Measurements from ENCODE around the gene SPAG4.

Gene SPAG4

DNA sequence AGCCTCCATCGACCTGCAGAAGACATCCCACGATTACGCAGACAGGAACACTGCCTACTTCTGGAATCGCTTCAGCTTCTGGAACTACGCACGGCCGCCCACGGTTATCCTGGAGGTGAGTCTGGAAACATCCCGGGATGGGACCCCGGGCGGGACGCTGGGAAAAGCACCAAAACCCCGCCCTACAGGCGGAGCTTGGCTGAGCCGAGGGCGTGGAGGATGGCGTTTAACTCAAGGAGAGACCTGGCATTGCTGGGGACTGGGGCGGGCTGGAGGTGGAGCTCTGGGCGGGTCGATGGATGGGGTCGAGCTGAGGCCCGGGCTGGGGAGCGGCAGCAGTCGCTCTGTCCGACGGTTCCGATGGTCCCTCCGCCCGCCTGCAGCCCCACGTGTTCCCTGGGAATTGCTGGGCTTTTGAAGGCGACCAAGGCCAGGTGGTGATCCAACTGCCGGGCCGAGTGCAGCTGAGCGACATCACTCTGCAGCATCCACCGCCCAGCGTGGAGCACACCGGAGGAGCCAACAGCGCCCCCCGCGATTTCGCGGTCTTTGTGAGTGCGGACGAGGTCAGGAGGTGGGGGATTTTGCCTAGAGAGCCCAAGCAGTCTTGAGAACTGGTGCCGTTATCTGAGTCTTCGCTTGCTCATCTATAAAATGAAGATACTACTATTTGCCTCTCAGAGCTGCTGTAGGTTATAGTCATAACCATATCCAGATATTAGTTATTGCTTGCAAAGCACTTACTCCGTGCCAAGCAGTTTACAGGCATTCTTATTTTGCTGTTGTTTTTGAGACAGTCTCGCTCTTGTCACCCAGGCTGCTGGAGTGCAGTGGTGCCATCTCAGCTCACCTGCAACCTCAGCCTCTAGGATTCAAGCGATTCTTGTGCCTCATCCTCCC is 3.8 kb downstream of the SPAG4 start:
- H3K4me3 ChIP-seq = peak overlapping the region; percentile 69
- H3K9me3 ChIP-seq = no peaks in the 10 kb centered on the region
- no peaks in the 10 kb centered on the region for H3K27me3 ChIP-seq
- peaks cover 41% of the 10 kb centered on the region for H3K4me1 ChIP-seq
- no peak overlapping the region for H3K27ac ChIP-seq
- peak overlapping the region; percentile 98 for H3K4me2 ChIP-seq
- TF ChIP-seq Cebpa-rat (IDR thresholded peaks at IDR 0.05) = no peak
- H3K9ac ChIP-seq = peak overlapping the region; percentile 65
- peaks cover 5% of the 10 kb centered on the region; the same call in 1 of the 2 replicates for H4K20me1 ChIP-seq
- peaks cover 28% of the 10 kb centered on the region for H3K36me3 ChIP-seq

DNA sequence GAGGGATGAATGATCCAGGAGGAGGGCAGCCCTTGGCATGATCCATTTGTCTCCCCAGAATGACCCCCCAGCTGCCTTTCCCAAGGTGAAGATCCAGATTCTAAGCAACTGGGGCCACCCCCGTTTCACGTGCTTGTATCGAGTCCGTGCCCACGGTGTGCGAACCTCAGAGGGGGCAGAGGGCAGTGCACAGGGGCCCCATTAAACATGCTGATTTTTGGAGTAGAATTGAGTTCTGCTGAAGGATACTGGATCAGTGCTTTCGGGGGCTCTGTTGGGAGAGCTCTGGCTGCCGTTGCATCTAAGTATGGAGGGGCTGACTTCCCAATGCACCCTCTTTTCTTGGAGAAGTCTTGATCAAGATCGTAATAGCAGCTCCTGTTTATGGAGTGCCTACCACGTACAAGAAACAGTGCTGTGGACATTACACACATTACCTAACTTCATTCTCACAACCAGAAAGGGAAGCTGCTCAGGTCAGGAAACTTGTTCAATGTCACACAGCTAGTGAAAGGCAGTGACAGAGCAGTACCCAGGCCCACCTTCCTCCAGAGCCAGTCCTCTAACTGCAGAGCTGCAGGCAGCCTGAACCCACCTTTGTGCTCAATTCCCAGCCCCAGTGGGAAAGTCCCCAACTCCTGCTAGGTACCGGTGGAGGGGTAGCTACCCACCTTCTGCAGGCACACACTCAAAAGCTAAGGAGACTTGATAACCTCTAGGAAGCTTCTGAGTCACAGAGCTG is 5.4 kb downstream of the SPAG4 start:
- peaks cover 5% of the 10 kb centered on the region for H4K20me1 ChIP-seq
- H3K9me3 ChIP-seq = no peaks in the 10 kb centered on the region
- no peak overlapping the region for H3K27ac ChIP-seq
- H3K27me3 ChIP-seq = no peaks in the 10 kb centered on the region
- no peak overlapping the region for H3K4me2 ChIP-seq
- peaks cover 30% of the 10 kb centered on the region for H3K4me1 ChIP-seq
- no peak overlapping the region for H3K4me3 ChIP-seq
- no peak overlapping the region for H3K9ac ChIP-seq
- H3K36me3 ChIP-seq = peaks cover 43% of the 10 kb centered on the region
- no peak for TF ChIP-seq Cebpa-rat (IDR thresholded peaks at IDR 0.05)

DNA sequence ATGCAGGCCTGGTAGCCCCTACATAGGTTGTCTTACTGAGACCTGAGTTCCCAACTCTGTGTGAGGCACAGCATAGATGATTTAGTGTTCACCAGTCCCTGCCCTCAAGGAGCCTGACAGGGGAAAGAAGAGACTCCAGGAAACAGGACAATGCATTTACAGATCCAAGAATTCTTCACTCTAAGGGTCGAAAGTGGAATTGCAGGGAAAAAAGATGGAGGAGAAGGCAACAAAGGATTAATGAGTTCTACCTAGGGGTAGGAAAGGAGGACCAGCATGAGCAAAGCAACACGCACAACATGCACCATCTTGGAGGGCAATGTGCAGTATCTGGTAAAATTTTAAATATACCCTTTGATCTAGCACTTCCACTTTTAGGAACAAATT is 5.9 kb downstream of the SPAG4 start:
- Histone ChIP-seq H3K27ac (no peak overlapping the region), H4K20me1 (peaks cover 5% of the 10 kb centered on the region), H3K9ac (no peak overlapping the region), H3K4me1 (peaks cover 30% of the 10 kb centered on the region), H3K4me2 (no peak overlapping the region), H3K27me3 (no peaks in the 10 kb centered on the region), H3K9me3 (no peaks in the 10 kb centered on the region), H3K36me3 (peaks cover 49% of the 10 kb centered on the region), H3K4me3 (no peak overlapping the region)
- no peak for TF ChIP-seq Cebpa-rat (IDR thresholded peaks at IDR 0.05)

DNA sequence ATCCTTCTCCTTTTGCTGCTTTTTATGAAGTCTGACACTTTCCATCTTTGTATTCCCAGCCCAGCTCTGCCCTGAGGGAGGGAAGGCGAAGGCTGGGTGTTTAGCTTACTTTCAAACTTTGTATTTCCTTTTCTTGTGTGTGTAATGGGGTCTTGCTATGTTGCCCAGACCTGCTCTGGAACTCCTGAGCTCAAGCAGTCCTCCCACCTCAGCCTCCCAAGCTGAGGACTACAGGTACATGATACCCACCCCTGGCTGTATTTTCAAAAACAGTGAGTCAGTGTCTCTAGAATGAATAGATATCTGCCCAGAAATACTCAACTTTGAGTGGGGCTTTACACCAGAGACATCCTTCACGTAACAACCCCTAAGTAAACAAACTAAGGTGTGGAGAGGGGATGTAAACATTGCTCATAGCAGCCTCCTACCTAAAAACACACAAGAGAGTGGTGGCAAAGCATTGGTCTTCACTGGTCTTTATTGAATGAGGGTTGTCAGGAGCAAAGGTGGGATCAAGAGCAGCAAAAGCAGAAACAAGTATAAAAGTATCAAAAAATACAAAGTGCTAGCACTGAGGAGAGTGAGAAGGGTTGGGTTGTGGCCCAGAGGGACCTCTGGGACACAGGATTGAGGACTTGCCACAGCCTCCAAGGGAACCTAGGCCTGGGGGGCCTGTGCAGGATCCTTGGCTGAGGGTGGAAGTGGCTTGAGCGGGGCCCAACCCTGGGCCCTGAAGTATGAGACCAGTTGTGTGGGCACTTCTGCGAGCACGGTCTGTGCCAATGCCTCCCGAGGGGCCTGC is 10.2 kb downstream of the SPAG4 start:
- H3K4me3 ChIP-seq = no peak overlapping the region
- H3K9ac ChIP-seq = no peak overlapping the region
- H3K4me1 ChIP-seq = no peaks in the 10 kb centered on the region
- H3K4me2 ChIP-seq = no peak overlapping the region
- no peak overlapping the region for H3K27ac ChIP-seq
- no peak for TF ChIP-seq Cebpa-rat (IDR thresholded peaks at IDR 0.05)
- peaks cover 90% of the 10 kb centered on the region for H3K36me3 ChIP-seq
- no peaks in the 10 kb centered on the region for H3K27me3 ChIP-seq
- no peaks in the 10 kb centered on the region for H3K9me3 ChIP-seq
- peaks cover 6% of the 10 kb centered on the region; the same call in 1 of the 2 replicates for H4K20me1 ChIP-seq

DNA sequence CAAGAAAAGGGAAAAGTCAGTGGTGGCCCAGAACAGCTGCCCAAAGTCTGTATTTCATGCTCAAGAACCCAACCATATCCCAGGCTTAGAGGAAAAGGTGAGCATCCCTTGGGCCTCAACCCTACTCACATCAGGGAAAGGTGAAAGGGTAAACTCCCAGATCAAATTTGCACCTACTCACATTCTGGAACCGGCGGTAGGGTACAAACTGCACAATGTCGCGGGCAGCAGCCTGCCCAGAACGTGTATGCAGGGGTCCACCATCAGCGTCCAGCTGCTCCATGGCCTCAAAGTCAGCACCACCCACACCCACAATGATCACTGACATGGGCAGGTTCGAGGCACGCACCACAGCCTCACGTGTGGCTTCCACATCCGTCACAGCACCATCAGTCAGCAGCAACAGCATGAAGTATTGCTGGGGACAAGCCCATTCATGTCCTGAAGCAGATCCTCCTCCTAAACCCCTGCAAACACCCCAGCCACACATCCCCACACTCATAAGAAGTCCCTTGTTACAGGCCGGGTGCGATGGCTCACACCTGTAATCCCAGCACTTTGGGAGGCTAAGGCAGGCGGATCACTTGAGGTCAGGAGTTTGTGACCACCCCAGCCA is 10.9 kb downstream of the SPAG4 start:
- no peaks in the 10 kb centered on the region for H3K9me3 ChIP-seq
- TF ChIP-seq Cebpa-rat (IDR thresholded peaks at IDR 0.05) = no peak
- no peaks in the 10 kb centered on the region for H3K27me3 ChIP-seq
- H3K4me3 ChIP-seq = no peak overlapping the region
- H3K36me3 ChIP-seq = peaks cover 90% of the 10 kb centered on the region
- H3K27ac ChIP-seq = no peak overlapping the region
- H4K20me1 ChIP-seq = peaks cover 8% of the 10 kb centered on the region
- no peak overlapping the region for H3K9ac ChIP-seq
- no peaks in the 10 kb centered on the region for H3K4me1 ChIP-seq
- H3K4me2 ChIP-seq = no peak overlapping the region

DNA sequence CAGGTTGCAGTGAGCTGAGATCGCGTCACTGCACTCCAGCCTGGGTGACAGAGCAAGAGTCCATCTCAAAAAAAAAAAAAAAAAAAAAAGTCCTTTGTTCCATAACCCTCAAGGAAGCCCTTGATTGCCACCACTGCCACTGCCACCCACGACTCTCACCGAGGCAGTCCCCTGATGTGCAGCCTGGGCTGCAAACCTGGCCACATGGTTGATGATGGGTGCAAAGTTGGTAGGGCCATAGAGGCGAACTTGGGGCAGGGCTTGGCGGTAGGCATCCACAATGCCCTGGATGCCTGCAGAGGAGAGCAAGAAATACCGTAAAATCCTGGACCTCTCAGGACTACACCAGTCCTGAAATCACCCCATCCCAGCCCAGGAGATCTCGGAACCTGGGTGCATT is 11.5 kb downstream of the SPAG4 start:
- Histone ChIP-seq H3K4me1 (no peaks in the 10 kb centered on the region), H3K27ac (no peak overlapping the region), H3K4me2 (no peak overlapping the region), H4K20me1 (peaks cover 14% of the 10 kb centered on the region), H3K36me3 (peaks cover 90% of the 10 kb centered on the region), H3K27me3 (no peaks in the 10 kb centered on the region), H3K4me3 (no peak overlapping the region), H3K9me3 (no peaks in the 10 kb centered on the region), H3K9ac (no peak overlapping the region)
- no peak for TF ChIP-seq Cebpa-rat (IDR thresholded peaks at IDR 0.05)

DNA sequence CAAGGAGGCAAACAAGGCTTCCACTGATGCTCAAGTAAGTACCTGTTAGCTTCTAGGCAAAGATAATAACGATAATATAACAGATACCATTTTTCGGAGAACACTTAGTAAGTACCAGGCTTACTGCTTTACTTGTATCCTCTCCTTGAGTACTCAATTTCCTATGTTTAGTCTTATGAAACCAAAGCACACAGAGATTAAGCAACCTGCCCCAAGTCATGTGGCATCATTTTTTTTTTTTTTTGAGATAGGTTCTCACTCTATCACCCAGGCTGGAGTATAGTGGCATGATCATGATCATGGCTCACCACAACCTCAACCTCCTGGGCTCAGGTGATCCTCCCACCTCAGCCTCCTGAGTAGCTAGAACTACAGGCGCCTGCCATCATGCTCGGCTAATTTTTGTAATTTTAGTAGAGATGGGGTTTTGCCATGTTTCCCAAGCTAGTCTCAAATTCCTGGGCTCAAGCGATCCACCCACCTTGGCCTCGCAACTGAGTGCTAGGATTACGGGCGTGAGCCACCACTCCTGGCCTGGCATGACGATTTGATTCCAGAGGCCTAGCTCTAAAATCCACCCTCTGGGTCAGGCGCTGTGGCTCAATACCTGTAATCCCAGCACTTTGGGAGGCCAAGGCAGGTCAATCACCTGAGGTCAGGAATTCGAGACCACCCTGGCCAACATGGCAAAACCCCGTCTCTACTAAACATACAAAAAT is 14.0 kb downstream of the SPAG4 start:
- peaks cover 34% of the 10 kb centered on the region for H4K20me1 ChIP-seq
- no peak overlapping the region for H3K4me3 ChIP-seq
- H3K9ac ChIP-seq = no peak overlapping the region
- H3K9me3 ChIP-seq = no peaks in the 10 kb centered on the region
- H3K4me1 ChIP-seq = no peaks in the 10 kb centered on the region
- no peak overlapping the region for H3K4me2 ChIP-seq
- no peak overlapping the region for H3K27ac ChIP-seq
- no peaks in the 10 kb centered on the region for H3K27me3 ChIP-seq
- peaks cover 92% of the 10 kb centered on the region for H3K36me3 ChIP-seq
- TF ChIP-seq Cebpa-rat (IDR thresholded peaks at IDR 0.05) = no peak

DNA sequence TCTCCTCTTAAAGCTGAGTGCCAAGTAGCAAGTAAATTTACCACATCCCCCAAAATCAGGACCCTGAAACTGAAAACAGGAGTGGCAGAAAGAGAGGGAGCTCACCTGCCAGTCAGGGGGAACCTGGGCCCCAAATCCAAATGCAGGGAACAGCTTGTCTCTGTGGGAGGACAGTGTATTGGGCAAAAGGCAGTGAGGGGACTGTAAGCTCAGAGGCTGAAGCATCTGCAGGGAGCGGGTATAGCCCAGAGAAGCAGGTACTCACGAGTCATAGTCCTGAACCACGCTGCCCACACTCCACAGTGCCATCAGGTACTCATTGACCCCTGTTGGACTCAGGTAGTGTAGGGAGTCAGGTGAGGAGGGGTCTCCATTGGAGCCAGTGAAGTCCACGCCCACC is 15.0 kb downstream of the SPAG4 start:
- peaks cover 44% of the 10 kb centered on the region for H4K20me1 ChIP-seq
- H3K4me2 ChIP-seq = no peak overlapping the region
- no peak overlapping the region for H3K27ac ChIP-seq
- H3K4me3 ChIP-seq = no peak overlapping the region
- no peaks in the 10 kb centered on the region for H3K4me1 ChIP-seq
- H3K36me3 ChIP-seq = peaks cover 92% of the 10 kb centered on the region
- H3K9ac ChIP-seq = no peak overlapping the region
- H3K9me3 ChIP-seq = no peaks in the 10 kb centered on the region
- H3K27me3 ChIP-seq = no peaks in the 10 kb centered on the region
- no peak for TF ChIP-seq Cebpa-rat (IDR thresholded peaks at IDR 0.05)

Measured in BLaER1 (cell line).